Measurements from ENCODE around the gene USP20.

Gene USP20

DNA sequence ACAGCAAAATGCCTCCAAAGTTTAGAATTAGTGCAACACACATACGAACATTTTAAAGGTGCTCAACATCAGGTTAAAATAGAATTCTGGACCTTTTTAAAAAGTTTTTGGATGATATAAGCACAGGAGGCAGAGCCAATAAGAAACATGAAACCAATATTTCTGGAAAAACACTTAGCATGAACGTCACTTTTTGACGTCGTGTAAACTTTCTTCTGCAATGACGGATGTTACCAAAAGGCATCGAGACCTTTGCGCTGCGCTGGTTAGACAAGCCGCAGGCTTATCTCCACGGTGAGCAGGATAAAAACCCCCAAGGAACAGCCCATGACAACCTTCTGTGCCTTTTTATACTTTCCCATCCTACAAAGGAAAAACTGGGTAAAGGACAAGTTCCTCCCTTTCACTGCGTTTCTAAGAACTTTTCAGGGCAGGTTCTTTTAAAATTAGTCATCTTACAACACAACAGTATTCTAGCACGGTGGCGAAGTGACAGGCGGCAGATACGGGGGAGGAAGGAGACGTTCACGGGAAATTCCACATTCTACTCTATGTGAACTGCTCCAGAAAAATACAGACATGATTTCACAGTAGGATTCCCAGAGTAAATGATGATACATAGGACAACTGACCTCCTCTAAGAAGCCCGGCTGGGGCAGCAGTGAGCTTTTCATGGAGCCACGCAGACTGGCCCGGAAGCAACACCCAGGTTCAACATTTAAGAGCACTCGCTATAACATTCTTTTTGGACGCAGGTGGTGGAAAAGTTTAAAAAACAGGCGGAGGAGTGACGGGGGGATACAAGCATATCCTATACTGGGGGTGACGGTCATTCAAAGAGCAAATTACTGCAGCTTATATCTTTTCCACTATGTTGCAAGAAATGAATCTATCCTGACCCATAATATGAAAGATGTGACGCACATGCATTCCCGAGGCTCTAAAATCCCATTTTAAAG lies 52.4 kb downstream of the USP20 start:
- TF ChIP-seq, protein P1, sequence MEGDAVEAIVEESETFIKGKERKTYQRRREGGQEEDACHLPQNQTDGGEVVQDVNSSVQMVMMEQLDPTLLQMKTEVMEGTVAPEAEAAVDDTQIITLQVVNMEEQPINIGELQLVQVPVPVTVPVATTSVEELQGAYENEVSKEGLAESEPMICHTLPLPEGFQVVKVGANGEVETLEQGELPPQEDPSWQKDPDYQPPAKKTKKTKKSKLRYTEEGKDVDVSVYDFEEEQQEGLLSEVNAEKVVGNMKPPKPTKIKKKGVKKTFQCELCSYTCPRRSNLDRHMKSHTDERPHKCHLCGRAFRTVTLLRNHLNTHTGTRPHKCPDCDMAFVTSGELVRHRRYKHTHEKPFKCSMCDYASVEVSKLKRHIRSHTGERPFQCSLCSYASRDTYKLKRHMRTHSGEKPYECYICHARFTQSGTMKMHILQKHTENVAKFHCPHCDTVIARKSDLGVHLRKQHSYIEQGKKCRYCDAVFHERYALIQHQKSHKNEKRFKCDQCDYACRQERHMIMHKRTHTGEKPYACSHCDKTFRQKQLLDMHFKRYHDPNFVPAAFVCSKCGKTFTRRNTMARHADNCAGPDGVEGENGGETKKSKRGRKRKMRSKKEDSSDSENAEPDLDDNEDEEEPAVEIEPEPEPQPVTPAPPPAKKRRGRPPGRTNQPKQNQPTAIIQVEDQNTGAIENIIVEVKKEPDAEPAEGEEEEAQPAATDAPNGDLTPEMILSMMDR (IDR thresholded peaks at IDR 0.05): no peak

DNA sequence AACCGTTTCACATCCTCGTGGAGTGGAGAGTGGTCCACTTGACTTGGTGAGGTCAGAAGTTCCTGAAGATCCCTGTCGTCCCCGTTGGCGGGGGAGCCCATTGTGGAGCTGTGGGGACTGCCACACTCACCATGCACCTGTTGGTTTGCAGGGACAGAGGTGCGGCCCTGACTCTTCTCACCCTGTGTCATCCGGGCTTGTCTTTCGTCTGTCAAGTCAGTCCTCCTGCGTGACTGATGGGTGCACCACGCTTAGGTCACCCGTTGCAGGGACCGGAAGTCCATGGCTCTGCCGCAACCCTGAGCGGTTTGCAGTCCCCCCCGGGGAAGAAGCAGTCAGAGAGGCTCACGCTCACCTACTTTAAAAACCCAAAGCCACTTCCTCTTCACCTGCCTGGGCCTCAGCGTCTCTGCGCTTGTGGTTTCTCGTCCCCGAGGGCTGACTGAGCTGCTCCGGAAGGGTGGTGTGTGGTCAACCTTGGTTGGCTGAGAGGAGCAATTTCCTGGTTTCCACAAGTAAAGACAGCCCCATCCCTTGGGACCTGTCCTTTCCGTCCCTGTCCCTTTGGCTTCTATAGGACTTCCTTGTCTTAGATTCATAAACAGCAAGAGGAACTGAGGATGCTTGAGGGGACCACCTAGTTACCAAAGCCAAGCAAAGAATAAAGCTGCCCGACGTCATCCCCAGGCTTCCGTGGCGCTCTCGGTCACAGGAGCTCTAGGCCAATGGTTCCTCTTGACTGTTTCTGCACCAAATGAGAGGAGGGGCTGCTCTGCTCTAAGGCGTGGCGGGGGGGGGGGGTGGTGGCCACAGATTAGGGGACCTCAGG lies 53.2 kb downstream of the USP20 start:
- TF ChIP-seq, protein P1 (IDR thresholded peaks at IDR 0.05): no peak

- TF ChIP-seq, protein P1 (IDR thresholded peaks at IDR 0.05): no peak
These were observed 54.1 kb downstream of the USP20 start for GRCh38 chr9:129889122-129889940.

- TF ChIP-seq, protein P1 (IDR thresholded peaks at IDR 0.05): no peak
These were observed 54.9 kb downstream of the USP20 start for GRCh38 chr9:129889941-129890717.

DNA sequence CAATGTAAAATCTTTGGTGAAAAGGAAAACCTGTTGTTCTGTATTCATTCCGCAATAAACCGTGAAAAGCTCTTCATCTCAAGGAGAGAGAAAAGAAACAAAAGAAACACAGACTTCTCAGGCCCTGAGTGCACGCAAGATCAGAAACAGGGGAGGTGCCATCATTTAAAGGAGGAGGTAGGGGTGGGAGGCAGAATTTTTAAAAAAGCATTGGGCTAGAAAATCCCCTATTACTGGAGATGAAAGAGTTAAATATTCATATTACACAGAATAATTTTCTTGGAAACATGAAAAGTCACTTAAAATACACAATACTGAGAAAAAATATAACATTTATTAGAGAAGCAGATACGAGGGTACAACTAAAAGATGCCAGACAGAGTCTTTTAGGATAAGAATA lies 56.3 kb downstream of the USP20 start:
- TF ChIP-seq, protein P1 (IDR thresholded peaks at IDR 0.05): no peak

GRCh38 chr9:129894120-129894823 lies 59.0 kb downstream of the USP20 start:
- TF ChIP-seq, protein P1 (IDR thresholded peaks at IDR 0.05): no peak

All from LNCAP (cell line).